ENCODE results near the gene TRIM44. TPM values are rescaled to one million over a fixed set of nuclear protein-coding genes. Genes with fewer than 3 reads are reported as not detected.

TRIM44 gene
- total RNA-seq, 1 experiment from 2014 or later, result 81.4 TPM

DNA sequence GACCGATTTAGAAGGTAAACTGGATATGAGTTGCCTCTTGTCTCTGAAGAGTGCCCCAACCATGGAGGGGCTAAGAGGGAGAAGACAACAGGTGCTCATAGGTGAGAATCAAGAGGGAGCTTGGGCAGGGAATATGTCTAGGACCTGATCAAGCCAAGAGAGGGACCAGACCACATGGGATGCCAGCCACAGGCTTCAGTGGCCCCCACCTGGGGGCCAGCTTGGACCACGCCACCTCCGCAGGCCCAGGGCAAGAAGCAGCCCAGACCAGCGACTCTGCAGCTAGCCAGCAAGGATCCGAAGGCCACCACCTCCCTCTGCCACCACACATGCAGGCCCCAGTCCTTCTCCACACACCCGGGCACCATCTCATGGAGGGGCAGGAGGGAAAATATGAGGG lies 188.8 kb downstream of the TRIM44 start:
- Mint-ChIP-seq H3K36me3 (ENCODE audit: insufficient read depth, unreplicated experiment) (no peaks in the 10 kb centered on the region), H3K4me3 (ENCODE audit: unreplicated experiment) (no peak overlapping the region), H3K27me3 (ENCODE audit: insufficient read depth, unreplicated experiment) (peaks cover 14% of the 10 kb centered on the region), H3K27ac (ENCODE audit: unreplicated experiment) (no peak overlapping the region), H3K9me3 (ENCODE audit: unreplicated experiment) (no peaks in the 10 kb centered on the region), H3K4me1 (ENCODE audit: low read depth, unreplicated experiment) (no peaks in the 10 kb centered on the region)
- ChIA-PET POLR2A (no interaction called here), CTCF (no interaction called here)
- H3K27me3 ChIP-seq (replicated peaks; ENCODE audit: control insufficient read depth, insufficient read depth, low read length), result no peaks in the 10 kb centered on the region
- BruUV-seq (replicated peaks), result no TSS peak
- no peaks in the 10 kb centered on the region for H3K9me3 ChIP-seq
- DNase-seq, result no peak
- H3K36me3 ChIP-seq (ENCODE audit: control insufficient read depth, insufficient read depth, low read length), result no peaks in the 10 kb centered on the region
- intact Hi-C loops (cut with micrococcal nuclease; ENCODE audit: unreplicated experiment), result no loop called here
- no peak overlapping the region for H3K4me3 ChIP-seq (ENCODE audit: low read depth, low read length)
- TF ChIP-seq, protein P1, sequence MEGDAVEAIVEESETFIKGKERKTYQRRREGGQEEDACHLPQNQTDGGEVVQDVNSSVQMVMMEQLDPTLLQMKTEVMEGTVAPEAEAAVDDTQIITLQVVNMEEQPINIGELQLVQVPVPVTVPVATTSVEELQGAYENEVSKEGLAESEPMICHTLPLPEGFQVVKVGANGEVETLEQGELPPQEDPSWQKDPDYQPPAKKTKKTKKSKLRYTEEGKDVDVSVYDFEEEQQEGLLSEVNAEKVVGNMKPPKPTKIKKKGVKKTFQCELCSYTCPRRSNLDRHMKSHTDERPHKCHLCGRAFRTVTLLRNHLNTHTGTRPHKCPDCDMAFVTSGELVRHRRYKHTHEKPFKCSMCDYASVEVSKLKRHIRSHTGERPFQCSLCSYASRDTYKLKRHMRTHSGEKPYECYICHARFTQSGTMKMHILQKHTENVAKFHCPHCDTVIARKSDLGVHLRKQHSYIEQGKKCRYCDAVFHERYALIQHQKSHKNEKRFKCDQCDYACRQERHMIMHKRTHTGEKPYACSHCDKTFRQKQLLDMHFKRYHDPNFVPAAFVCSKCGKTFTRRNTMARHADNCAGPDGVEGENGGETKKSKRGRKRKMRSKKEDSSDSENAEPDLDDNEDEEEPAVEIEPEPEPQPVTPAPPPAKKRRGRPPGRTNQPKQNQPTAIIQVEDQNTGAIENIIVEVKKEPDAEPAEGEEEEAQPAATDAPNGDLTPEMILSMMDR (IDR thresholded peaks at IDR 0.05; ENCODE audit: insufficient read depth in 1 of 2, low read depth in 1 of 2, low read length in 1 of 2, severe bottlenecking in 1 of 2, unreplicated experiment in 1 of 2), result no peak
- no peaks in the 10 kb centered on the region for H3K4me1 ChIP-seq

DNA sequence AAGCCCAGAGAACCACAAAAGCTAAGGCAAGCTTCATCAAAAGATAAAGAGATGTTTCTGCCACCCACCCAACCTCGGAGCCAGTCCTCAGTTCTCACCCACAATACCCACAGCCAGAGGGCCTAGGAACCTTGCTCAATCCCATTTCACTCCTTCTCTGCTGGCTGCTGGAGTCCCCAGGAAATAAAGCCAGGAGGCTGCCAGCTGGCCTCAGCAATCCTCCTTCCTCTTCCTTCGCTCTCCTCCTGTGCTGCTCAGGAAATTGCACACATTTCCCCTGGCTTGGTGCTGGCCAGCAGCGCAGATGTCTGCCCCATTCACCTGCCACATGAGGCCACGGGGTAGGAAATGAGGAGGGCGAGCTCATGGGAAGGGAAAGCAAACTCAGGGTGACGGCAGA lies 189.5 kb downstream of the TRIM44 start:
- Mint-ChIP-seq H3K27me3 (ENCODE audit: insufficient read depth, unreplicated experiment) (peaks cover 16% of the 10 kb centered on the region), H3K36me3 (ENCODE audit: insufficient read depth, unreplicated experiment) (no peaks in the 10 kb centered on the region), H3K27ac (ENCODE audit: unreplicated experiment) (no peak overlapping the region), H3K4me1 (ENCODE audit: low read depth, unreplicated experiment) (no peaks in the 10 kb centered on the region), H3K4me3 (ENCODE audit: unreplicated experiment) (no peak overlapping the region), H3K9me3 (ENCODE audit: unreplicated experiment) (no peaks in the 10 kb centered on the region)
- TF ChIP-seq, protein P1 (IDR thresholded peaks at IDR 0.05; ENCODE audit: insufficient read depth in 1 of 2, low read depth in 1 of 2, low read length in 1 of 2, severe bottlenecking in 1 of 2, unreplicated experiment in 1 of 2), result no peak
- Histone ChIP-seq H3K36me3 (ENCODE audit: control insufficient read depth, insufficient read depth, low read length) (no peaks in the 10 kb centered on the region), H3K4me1 (no peaks in the 10 kb centered on the region), H3K27me3 (replicated peaks; ENCODE audit: control insufficient read depth, insufficient read depth, low read length) (no peaks in the 10 kb centered on the region), H3K9me3 (no peaks in the 10 kb centered on the region), H3K4me3 (ENCODE audit: low read depth, low read length) (no peak overlapping the region)
- ChIA-PET POLR2A (no interaction called here), CTCF (no interaction called here)
- BruUV-seq (replicated peaks), result no TSS peak
- DNase-seq, result no peak
- intact Hi-C loops (cut with micrococcal nuclease; ENCODE audit: unreplicated experiment), result no loop called here

DNA sequence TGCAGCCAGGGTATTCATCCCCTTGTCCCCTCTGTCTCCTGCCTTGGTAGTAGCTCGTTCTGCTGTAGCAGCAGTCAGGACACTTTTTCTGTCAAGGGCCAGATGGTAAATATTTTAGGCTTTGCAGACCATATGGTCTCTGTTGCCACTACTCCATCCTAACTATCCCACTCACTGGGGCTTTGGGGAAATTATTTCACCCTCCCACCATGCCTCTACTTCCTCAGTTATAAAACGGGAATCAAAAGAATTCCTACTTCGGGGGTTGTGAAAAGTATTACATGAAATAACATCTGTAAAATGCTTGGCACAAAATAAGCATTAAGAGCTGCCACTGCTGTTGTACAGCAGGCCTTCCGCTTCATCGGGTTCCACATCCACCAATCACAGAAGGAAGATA lies 191.4 kb downstream of the TRIM44 start:
- Histone ChIP-seq H3K36me3 (ENCODE audit: control insufficient read depth, insufficient read depth, low read length) (no peaks in the 10 kb centered on the region), H3K9me3 (no peaks in the 10 kb centered on the region), H3K4me1 (no peaks in the 10 kb centered on the region), H3K4me3 (ENCODE audit: low read depth, low read length) (no peak overlapping the region), H3K27me3 (replicated peaks; ENCODE audit: control insufficient read depth, insufficient read depth, low read length) (no peaks in the 10 kb centered on the region)
- H3K27ac Mint-ChIP-seq (ENCODE audit: unreplicated experiment), result no peak overlapping the region
- BruUV-seq (replicated peaks), result no TSS peak
- no peak overlapping the region for H3K4me3 Mint-ChIP-seq (ENCODE audit: unreplicated experiment)
- TF ChIP-seq, protein P1 (IDR thresholded peaks at IDR 0.05; ENCODE audit: insufficient read depth in 1 of 2, low read depth in 1 of 2, low read length in 1 of 2, severe bottlenecking in 1 of 2, unreplicated experiment in 1 of 2), result no peak
- H3K27me3 Mint-ChIP-seq (ENCODE audit: insufficient read depth, unreplicated experiment), result peaks cover 13% of the 10 kb centered on the region
- no peaks in the 10 kb centered on the region for H3K9me3 Mint-ChIP-seq (ENCODE audit: unreplicated experiment)
- ChIA-PET CTCF (no interaction called here), POLR2A (no interaction called here)
- no peaks in the 10 kb centered on the region for H3K36me3 Mint-ChIP-seq (ENCODE audit: insufficient read depth, unreplicated experiment)
- H3K4me1 Mint-ChIP-seq (ENCODE audit: low read depth, unreplicated experiment), result no peaks in the 10 kb centered on the region
- no peak for DNase-seq
- intact Hi-C loops (cut with micrococcal nuclease; ENCODE audit: unreplicated experiment), result no loop called here

Measured in Caco-2 (cell line).